ENCODE results near the gene CCL5.

- no peak for TF ChIP-seq CTCF (conservative IDR thresholded peaks at IDR 0.05; ENCODE audit: low read depth, low read length)
- no peak for TF ChIP-seq EZH2 (IDR thresholded peaks at IDR 0.05; ENCODE audit: low read length, unreplicated experiment)
Measured at GRCh38 chr17:35917519-35918213, 37.5 kb upstream of the CCL5 start.
